H54 (cell line): ENCODE measurements around the gene SLC26A1.
A peak's percentile ranks its signal among the peaks of the same experiment; 100 is the strongest.

Source experiments
- DNase-seq: peaks from one replicate; pipeline ENCODE4 v3.0.0; 2011; ENCODE audit warnings: low spot score, mixed read lengths; ENCODE audit not compliant: insufficient read length
- FAIRE-seq: peaks from 3 replicates; lab custom pipeline; 2011; peaks lifted over from hg19 to GRCh38; lab: Jason Lieb, UNC
- POLR2A ChIP-seq: IDR thresholded peaks from 2 replicates; pipeline ENCODE4 v1.6.1; 2011; ENCODE audit warnings: low read depth, mild to moderate bottlenecking, low read length

The SLC26A1 gene

GRCh38 chr4:1033840-1034551 lies 40.8 kb upstream of the SLC26A1 start:
- FAIRE-seq, result no peak
- TF ChIP-seq POLR2A, result no peak; the same call in 1 of the 2 replicates
- peak; percentile 57 for DNase-seq

DNA sequence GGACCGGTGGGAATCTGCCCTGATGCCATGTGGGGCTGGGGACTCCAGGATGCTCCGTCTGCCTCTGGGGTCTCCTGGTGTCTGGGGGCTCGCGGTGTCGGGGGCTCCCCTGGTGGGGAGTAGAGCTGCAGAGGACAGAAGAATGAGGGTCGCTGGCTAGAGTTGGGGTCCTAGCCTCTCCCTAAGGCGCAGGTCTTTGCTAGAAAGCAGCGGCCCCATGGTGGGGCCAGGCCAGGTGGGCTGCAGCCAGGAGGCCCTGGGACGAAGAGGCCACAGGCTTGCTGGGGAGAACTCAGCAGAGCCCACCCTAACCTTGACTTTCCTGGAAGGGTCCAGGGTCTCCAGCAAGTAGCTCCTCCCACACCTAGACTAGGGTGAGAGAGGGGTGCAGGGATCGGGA lies 39.7 kb upstream of the SLC26A1 start:
- FAIRE-seq (no peak), DNase-seq (no peak)
- TF ChIP-seq POLR2A, result no peak

- FAIRE-seq, result no peak
- TF ChIP-seq POLR2A, result no peak
- no peak for DNase-seq
Measured at GRCh38 chr4:1031956-1032795, 39.0 kb upstream of the SLC26A1 start.

DNA sequence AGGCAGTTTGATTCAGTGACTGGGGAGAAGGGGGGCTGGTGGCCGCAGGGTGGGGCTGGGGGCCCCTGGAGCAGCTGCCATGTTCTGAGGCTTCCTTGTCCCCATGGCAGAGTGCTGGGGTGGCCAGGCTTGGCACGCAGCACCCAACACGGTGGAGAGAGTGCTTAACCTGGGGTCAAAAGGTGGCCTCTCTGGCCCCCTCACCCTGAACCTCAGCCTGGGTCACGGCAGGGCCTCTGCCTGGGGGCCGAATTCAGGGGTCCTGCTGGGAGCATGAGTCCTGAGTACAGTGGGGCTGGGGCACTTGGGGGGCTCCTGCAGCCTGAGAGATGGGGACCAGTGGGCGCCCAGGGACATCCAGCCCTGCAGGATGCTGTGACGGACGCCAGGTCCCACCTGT lies 38.1 kb upstream of the SLC26A1 start:
- DNase-seq, result no peak
- FAIRE-seq, result no peak
- no peak for TF ChIP-seq POLR2A

DNA sequence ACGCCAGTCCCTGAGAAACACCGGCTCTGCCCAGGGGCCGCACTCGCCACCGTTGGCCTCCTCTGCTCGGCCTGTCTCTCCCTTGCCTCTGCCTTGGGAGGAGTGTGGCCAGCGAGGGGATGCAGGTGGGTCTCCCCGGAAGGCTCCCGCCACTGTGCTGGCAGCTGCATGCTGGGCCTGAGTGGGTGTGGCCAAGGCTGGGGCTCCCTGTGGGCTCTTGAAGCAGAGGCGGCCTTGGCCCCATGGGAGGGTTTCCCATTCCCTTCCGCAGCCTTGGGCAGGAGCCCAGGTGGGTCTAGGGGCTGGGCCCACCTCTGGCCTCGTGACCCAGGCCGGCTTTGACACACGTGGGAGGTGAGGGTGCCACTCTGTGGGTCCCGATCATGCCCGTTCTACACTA lies 37.4 kb upstream of the SLC26A1 start:
- FAIRE-seq, result no peak
- DNase-seq, result no peak
- TF ChIP-seq POLR2A, result no peak

- FAIRE-seq (no peak), DNase-seq (no peak)
- TF ChIP-seq POLR2A, result no peak
Measured at GRCh38 chr4:1030031-1030430, 36.8 kb upstream of the SLC26A1 start.

DNA sequence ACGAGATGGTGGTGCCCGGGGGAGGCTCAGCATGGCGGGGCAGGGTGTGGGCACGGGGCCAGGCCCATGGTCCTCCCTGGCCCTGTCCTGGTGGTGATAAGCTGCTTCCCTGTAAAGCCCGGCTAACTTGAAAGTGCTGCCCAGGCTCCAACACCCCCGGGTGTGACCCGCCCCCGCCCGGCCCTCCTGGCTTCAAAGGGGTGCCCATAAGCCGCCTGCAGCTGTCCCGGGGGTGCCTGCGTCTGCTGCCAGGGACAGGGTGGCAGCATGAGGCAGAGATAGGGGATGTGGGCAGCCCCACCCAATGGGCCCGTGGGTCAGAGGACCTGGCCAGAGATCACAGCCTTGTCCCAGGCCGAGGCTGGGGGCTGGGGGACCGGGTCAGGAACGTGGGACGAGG lies 36.3 kb upstream of the SLC26A1 start:
- no peak for FAIRE-seq

DNA sequence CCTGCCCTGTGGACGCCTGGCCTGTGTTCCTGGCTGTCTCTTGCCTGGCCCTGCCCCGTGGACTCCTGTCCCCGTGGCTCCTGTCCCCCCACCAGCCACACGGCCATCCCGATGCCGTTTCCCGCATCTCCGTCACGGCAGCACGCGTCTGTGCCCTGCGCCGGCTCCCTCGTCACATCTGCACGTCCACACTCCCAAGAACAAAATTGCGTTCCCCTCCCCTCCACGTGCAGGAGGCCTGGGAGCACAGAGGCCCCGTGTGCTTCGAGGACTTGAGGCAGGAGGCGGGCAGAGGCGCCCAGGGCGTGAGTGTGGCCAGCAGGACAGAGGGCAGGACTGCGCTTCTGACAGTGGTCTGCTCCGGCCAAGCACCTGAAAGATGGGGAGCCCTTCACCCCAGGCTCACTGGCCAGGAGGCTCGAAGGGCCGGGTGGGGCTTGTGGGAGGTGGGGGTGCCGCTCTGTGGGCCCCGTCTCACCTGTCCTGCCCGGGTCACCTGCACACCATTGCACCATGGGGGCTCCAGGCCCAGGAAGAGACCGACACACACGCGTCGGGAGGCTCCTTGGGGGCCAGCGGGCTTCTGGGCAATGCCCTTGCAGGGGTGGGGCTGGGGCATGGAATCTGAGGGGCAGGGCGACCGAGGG lies 35.5 kb upstream of the SLC26A1 start:
- DNase-seq (no peak), FAIRE-seq (no peak)
- no peak for TF ChIP-seq POLR2A

More for the DNA sequence above, 36.3 kb upstream of the SLC26A1 start:
- DNase-seq, result no peak
- no peak for TF ChIP-seq POLR2A

- no peak for TF ChIP-seq POLR2A
- FAIRE-seq (no peak), DNase-seq (no peak)
Measured at GRCh38 chr4:1027915-1028238, 34.7 kb upstream of the SLC26A1 start.

DNA sequence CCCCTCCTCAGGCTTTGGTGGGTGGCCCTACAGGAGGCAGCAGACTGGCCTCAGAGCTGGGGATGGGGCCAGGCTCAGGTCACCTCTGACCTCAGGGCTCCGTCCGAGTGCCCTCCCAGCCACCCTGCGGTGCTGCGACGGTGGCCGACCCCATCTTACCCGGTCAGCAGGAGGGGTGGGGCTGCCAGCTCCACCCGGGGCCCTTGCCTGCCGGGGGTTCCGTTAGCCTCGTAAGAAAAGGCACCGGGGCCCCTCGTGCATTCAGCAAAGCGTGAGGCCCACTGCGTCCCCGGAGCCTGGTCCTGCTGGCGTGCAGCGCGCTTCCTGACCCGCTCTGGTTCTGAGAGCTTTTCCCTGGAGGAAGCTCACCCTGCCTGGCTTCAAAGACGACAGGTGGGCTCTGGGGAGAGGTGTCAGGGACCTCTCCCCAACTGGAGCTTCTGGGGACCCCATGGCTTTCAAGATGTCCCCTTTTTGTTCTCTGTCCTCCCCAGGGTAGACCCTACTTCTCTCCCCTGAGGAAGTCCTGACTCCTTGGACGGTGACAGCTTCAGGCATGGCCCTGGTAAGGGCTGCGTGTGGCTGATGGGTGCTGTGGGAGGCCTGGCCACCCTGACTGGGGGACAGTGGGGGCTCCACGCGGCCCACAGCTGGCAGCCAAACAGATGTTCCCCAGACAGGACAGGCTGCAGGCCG lies 34.2 kb upstream of the SLC26A1 start:
- TF ChIP-seq POLR2A, result no peak
- DNase-seq (no peak), FAIRE-seq (no peak)

- TF ChIP-seq POLR2A, result no peak
- DNase-seq, result no peak
- no peak for FAIRE-seq
Measured at GRCh38 chr4:1026115-1026514, 32.9 kb upstream of the SLC26A1 start.

DNA sequence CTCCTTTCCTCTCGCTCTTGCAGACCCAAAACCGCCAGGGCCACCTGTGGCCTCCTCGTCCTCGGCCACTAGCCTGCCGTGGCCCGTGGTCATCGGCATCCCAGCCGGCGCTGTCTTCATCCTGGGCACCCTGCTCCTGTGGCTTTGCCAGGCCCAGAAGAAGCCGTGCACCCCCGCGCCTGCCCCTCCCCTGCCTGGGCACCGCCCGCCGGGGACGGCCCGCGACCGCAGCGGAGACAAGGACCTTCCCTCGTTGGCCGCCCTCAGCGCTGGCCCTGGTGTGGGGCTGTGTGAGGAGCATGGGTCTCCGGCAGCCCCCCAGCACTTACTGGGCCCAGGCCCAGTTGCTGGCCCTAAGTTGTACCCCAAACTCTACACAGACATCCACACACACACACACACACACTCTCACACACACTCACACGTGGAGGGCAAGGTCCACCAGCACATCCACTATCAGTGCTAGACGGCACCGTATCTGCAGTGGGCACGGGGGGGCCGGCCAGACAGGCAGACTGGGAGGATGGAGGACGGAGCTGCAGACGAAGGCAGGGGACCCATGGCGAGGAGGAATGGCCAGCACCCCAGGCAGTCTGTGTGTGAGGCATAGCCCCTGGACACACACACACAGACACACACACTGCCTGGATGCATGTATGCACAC lies 31.8 kb upstream of the SLC26A1 start:
- no peak for FAIRE-seq
- TF ChIP-seq POLR2A, result no peak

More for the DNA sequence above, 31.8 kb upstream of the SLC26A1 start:
- DNase-seq, result no peak
